PFSK-1 (cell line): ENCODE measurements around the gene UBE2E3.

Experiments
- FOXP2 ChIP-seq: optimal IDR thresholded peaks from 2 replicates; pipeline ENCODE3; 2011; ENCODE audit warnings: borderline replicate concordance, control low read depth, inconsistent platforms; ENCODE audit not compliant: insufficient read depth; ENCODE audit errors: extremely low read length, extremely low read depth
- POLR2AphosphoS5 ChIP-seq: IDR thresholded peaks from 2 replicates; pipeline ENCODE4 v1.6.1; 2012; ENCODE audit warnings: low read depth, mild to moderate bottlenecking, control low read depth, low read length, moderate library complexity
- SIN3A ChIP-seq: IDR thresholded peaks from 2 replicates; pipeline ENCODE4 v1.6.1; 2012; ENCODE audit warnings: mild to moderate bottlenecking, low read length, moderate library complexity, borderline replicate concordance; ENCODE audit not compliant: insufficient read depth
- TAF1 ChIP-seq: IDR thresholded peaks from 2 replicates; pipeline ENCODE4 v1.6.1; 2012; ENCODE audit warnings: low read length, control low read depth, borderline replicate concordance; ENCODE audit not compliant: insufficient read depth
- TF ChIP-seq, protein P1 (sequence below), 2 experiments: IDR thresholded peaks; 2 replicates each; pipeline versions ENCODE4 v1.6.1 to v1.8.0; 2011 to 2012; ENCODE audit warnings: low read depth in 2 of 2, low read length in 2 of 2, control low read depth in 1 of 2, inconsistent platforms in 1 of 2, mild to moderate bottlenecking in 1 of 2, moderate library complexity in 1 of 2; ENCODE audit not compliant: insufficient read depth in 1 of 2

Gene UBE2E3

GRCh38 chr2:181106789-181107627 lies 126.6 kb downstream of the UBE2E3 start:
- TF ChIP-seq TAF1, result no peak
- TF ChIP-seq, protein P1, sequence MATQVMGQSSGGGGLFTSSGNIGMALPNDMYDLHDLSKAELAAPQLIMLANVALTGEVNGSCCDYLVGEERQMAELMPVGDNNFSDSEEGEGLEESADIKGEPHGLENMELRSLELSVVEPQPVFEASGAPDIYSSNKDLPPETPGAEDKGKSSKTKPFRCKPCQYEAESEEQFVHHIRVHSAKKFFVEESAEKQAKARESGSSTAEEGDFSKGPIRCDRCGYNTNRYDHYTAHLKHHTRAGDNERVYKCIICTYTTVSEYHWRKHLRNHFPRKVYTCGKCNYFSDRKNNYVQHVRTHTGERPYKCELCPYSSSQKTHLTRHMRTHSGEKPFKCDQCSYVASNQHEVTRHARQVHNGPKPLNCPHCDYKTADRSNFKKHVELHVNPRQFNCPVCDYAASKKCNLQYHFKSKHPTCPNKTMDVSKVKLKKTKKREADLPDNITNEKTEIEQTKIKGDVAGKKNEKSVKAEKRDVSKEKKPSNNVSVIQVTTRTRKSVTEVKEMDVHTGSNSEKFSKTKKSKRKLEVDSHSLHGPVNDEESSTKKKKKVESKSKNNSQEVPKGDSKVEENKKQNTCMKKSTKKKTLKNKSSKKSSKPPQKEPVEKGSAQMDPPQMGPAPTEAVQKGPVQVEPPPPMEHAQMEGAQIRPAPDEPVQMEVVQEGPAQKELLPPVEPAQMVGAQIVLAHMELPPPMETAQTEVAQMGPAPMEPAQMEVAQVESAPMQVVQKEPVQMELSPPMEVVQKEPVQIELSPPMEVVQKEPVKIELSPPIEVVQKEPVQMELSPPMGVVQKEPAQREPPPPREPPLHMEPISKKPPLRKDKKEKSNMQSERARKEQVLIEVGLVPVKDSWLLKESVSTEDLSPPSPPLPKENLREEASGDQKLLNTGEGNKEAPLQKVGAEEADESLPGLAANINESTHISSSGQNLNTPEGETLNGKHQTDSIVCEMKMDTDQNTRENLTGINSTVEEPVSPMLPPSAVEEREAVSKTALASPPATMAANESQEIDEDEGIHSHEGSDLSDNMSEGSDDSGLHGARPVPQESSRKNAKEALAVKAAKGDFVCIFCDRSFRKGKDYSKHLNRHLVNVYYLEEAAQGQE (IDR thresholded peaks at IDR 0.05; ENCODE audit: insufficient read depth in 1 of 2, low read depth in 2 of 2, low read length in 2 of 2), result no peak

DNA sequence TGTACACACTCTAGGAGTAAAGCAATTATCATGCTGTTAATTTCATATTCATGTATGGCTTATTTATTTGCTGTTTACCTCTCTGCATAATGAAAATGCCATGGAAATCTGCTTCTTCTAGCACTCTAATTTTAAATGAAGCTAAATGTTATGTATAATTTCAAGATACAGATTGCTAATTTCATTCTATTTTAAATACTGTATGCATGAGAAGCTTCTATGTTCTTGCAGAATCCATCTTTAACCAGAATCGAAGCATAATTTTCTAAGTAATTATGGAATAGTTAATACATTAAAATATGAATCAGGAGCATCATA lies 127.2 kb downstream of the UBE2E3 start:
- TF ChIP-seq, protein P1 (IDR thresholded peaks at IDR 0.05; ENCODE audit: insufficient read depth in 1 of 2, low read depth in 2 of 2, low read length in 2 of 2), result no peak
- TF ChIP-seq TAF1 (no peak), SIN3A (no peak), FOXP2 (no peak)

GRCh38 chr2:181111059-181111458 lies 130.7 kb downstream of the UBE2E3 start:
- TF ChIP-seq SIN3A (no peak), TAF1 (no peak), POLR2AphosphoS5 (no peak), FOXP2 (no peak)
- TF ChIP-seq, protein P1 (IDR thresholded peaks at IDR 0.05; ENCODE audit: insufficient read depth in 1 of 2, low read depth in 2 of 2, low read length in 2 of 2), result no peak

DNA sequence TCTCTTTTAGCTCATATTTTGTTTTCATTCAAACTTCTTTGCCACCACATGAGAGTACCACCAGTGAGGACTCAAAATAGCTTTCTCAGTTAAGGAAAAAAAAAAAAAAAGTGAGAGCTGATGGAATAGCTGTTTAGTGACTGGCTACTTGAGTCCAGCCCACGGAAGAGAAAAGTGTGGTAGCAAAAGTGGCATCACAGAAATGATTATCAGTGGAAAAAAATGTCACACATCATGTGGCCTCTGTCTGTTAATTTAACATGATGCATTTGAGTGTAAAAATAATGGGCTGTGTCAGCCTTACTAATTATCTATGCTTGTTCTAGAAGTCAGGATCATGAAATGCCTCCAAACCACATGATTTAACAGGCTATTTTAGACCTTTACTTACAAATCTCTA lies 132.5 kb downstream of the UBE2E3 start:
- TF ChIP-seq TAF1 (no peak), SIN3A (no peak), POLR2AphosphoS5 (no peak), FOXP2 (no peak)
- TF ChIP-seq, protein P1 (IDR thresholded peaks at IDR 0.05; ENCODE audit: insufficient read depth in 1 of 2, low read depth in 2 of 2, low read length in 2 of 2), result no peak
